NCI-H748 (cell line): ENCODE data around the gene CD81.
"Not testable (repeated sequence)": the region's sequence is repeated elsewhere in the genome, so short reads cannot be mapped to it uniquely, and the experiment has no call there.

Experiments used
- DNase-seq: peaks from one replicate; lab custom pipeline; 2025; ENCODE audit not compliant: unreplicated experiment; lab: John Stamatoyannopoulos, UW

CD81 gene, protein sequence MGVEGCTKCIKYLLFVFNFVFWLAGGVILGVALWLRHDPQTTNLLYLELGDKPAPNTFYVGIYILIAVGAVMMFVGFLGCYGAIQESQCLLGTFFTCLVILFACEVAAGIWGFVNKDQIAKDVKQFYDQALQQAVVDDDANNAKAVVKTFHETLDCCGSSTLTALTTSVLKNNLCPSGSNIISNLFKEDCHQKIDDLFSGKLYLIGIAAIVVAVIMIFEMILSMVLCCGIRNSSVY

GRCh38 chr11:2376751-2377451 is at the start of gene CD81:
Gene CD81, plus strand, starts transcription at chr11:2377310. Its CDS starts 240 bp downstream, at chr11:2377550.
- peak; percentile 55 for DNase-seq

GRCh38 chr11:2328021-2328420 is 49.1 kb upstream of the CD81 start:
- DNase-seq, result no peak

DNA sequence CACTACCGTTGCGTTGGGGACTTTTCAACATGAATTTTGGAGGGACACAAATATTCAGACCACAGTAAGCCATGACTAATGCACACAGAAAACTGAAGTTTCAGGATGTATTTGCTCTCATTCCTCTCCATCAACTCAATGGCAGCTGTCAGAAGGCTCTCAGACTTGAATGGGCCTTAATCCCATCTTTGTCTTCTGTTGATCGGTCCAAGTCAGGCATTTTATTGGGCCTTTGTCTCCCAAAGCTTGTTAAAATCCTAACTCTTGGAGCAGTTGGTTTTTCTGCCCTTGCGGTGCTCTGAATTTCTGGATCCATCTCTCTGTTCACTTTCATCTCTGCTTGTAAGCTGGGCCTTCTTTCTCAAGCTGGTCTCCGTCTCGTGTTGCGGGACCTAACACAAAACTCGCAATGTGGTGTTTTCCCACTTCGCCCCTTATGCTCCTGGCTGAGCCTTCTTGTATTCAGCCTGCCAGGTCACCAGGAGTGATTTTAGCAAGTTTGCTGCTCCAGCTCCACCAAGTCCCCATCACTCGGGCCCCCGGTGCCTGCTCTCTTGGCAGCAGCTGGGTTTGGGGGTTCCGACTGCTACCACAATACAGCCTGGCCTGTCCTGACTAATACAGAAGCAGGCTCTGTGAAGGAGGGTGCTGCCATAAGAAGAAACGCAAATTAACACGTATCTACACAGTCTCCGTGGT is 48.3 kb upstream of the CD81 start:
- no peak for DNase-seq

GRCh38 chr11:2329551-2329950 is 47.6 kb upstream of the CD81 start:
- no peak for DNase-seq

DNA sequence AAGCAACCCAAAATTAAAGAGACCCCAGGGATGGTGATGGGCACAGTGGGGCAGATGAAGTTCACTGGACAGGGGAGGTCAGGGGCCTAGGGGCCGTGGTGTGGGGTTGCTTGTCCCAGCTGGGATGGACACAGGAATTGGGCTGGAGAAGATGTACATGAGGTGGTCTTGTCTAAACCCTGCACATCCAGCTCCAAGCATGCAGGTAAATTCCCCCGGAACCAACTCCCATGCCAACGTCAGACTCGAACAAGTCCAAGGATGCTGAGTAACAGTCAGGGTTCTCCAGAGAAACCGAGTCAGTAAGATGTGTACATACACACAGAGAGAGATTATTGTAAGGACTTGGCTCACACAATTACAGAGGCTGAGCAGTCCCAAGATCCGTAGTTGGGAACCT is 46.4 kb upstream of the CD81 start:
- no peak for DNase-seq

DNA sequence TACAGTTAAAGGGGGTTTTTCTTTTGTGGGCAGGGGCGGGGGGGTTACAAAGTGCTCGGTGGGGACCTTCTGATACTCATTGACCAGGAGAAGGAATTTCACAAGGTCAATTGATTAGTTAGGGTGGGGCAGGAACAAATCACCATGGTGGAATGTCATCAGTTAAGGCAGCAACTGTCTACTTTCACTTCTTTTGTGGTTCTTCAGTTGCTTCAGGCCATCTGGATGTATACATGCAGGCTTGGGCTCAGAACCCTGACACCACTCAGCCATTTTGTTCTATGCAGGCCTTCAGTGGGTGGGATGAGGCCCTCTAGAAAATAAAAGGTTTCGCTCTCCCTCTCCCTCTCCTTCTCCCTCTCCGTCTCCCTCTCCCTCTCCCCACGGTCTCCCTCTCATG is 45.7 kb upstream of the CD81 start:
- DNase-seq, result no peak

GRCh38 chr11:2332569-2332968 is 44.5 kb upstream of the CD81 start:
- not testable (repeated sequence) for DNase-seq

DNA sequence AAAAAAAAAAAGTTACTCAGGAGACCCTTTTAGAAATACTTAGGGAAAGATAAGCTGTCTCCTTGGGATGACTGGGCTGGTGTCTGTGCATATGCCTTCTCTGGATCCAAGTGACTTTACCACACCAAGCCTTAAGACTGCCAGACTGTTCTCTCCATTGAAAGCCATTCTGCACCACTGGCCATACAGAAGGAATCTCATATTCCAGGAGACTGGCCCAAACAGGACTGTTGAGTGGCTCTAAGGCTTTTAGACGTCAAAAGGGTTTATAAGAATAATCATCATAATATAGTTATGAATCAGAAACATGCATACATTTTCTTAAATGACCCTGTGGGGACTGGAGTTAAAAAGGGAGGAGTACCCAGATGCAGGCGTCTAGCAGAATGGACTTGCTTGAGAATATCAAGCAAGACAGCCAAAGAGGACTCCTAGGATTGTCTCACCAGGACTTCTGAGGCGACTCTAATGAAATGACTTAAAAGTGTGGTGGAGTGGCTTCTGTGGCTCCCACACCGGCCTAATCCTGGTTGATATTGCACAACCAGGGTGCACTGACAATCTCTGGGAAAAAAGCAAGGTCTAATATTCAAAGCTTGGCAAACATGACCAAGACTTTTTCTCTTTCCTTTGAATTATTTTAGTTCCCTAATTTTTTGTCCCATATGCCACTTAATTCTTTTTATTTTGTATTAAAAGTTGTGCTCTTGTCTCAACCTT is 43.5 kb upstream of the CD81 start:
- DNase-seq, result not testable (repeated sequence)

GRCh38 chr11:2335286-2335685 is 41.8 kb upstream of the CD81 start:
- DNase-seq, result not testable (repeated sequence)

DNA sequence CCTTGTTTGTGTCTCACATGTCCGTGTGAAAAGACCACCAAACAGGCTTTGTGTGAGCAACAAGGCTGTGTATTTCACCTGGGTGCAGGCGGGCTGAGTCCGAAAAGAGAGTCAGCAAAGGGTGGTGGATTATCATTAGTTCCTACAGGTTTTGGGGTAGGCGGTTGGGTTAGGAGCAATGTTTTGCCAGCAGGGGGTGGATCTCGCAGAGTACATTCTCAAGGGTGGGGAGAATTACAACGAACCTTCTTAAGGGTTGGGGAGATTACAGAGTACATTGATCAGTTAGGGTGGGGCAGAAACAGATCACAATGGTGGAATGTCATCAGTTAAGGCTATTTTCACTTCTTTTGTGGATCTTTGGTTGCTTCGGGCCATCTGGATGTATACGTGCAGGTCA is 38.4 kb upstream of the CD81 start:
- DNase-seq, result not testable (repeated sequence)

GRCh38 chr11:2342557-2342956 is 34.6 kb upstream of the CD81 start:
- no peak for DNase-seq

DNA sequence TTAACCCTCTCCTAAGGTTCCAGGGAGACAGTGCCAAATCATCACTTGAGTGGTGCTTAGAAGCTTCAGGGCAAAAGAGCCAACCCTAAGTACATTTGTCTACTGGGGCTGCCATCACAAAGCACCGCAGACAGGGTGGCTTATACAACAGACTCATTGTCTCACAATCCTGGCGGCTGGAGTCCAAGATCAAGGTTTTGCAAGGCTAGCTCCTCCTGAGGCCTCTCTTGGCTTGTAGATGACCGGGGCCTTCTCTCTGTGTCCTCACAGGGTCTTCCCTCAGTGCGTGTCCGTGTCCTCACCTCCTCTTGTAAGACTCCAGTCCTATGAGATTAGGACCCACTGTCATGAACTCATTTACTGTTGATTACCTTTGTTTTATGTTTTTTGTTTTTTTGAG is 34.1 kb upstream of the CD81 start:
- DNase-seq, result no peak

DNA sequence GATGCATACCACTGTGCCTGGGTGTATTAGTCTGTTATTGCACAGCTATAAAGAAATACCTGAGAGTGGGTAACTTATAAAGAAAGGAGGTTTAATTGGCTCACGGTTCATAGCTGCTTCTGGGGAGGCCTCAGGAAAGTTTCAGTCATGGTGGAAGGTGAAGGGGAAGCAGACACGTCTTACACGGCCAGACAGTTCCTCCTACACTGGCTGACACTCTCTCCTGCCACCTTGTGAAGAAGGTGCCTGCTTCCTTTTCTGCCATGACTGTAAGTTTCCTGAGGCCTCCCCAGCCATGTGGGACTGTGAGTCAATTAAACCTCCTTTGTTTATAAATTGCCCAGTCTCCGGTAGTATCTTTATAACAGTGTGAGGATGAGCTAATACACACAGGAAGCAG is 33.6 kb upstream of the CD81 start:
- DNase-seq, result no peak

- DNase-seq, result no peak
Measured at GRCh38 chr11:2345050-2345449, 32.1 kb upstream of the CD81 start.

GRCh38 chr11:2346014-2346413 is 31.1 kb upstream of the CD81 start:
- DNase-seq, result no peak

- no peak for DNase-seq
Measured at GRCh38 chr11:2346586-2347307, 30.4 kb upstream of the CD81 start.

DNA sequence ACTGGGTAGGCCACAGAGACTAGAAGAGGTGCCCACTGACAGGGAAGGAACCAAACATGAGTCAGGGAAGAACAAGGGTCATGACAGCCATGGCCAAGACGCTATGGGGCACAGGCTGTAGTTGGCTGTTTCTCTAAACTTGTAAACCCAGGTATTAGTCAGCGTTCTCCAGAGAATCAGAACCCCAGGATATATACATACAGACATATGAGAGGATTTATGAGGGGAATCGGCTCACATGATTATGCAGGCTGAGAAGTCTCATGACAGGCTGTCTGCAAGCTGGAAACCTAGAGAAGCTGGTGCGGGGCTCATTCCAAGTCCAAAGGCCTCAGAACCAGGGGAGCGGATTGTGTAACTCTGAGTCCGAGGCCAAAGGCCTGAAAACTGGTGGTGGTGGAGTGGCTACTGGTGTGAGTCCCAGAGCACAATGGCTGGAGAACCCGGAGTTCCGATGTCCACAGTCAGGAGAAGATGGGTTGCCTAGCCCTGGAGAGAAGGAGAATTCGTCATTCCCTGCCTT is 29.7 kb upstream of the CD81 start:
- no peak for DNase-seq

DNA sequence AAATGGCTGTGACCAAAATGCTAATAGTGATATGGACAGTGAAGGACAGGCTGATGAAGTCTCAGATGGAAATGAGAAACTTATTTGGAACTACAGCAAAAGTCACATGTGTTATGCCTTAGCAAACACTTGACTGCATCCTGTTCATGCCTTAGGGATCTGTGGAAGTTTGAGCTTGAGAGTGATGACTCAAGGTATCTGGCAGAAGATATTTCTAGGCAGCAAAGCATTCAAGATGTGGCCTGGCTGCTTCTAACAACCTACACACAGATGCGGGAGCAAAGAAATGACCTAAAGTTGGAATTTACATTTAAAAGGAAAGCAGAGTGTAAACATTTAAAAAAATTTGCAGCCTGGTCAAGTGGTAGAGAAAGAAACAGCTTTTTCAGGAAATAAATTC is 28.1 kb upstream of the CD81 start:
- DNase-seq, result no peak

DNA sequence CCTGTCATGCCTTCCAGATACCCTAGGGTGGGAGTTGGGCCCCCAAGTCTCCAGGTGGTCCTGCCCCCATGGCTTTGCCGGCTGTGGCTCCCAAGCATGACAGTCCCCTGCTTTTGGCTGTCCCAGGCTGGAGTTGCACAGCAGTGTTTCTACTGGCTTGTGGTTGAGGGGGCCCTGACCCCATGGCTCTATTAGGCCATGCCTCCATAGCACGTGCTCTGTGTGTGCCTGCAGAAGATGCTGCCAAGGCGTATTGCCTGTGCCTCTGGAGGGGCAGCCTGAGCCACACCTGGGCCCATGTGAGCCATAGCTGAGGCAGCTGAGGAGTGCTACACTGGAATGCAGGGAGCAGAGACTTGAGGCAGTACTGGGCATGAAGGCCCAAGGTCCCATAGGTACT is 25.4 kb upstream of the CD81 start:
- no peak for DNase-seq

GRCh38 chr11:2352420-2352819 is 24.7 kb upstream of the CD81 start:
- DNase-seq, result no peak
